Activated CD4-positive, CD25-positive, alpha-beta regulatory T cell treated with anti-CD3 and anti-CD28 coated beads, Interleukin-2, amount 50 U/mL, for 24 hours (primary cell): ENCODE results near the gene DYRK1A.
"Not testable (repeated sequence)": the region's sequence is repeated elsewhere in the genome, so short reads cannot be mapped to it uniquely, and the experiment has no call there.

Source experiments
- ATAC-seq, 2 donors: fragments of 150-1000 bp; cut with Tn5 transposase; one replicate each; pipeline ENCODE4 v1.10.0; 2021; ENCODE audit warnings: mild to moderate bottlenecking in 1 of 2, moderate library complexity in 1 of 2

The DYRK1A gene

DNA sequence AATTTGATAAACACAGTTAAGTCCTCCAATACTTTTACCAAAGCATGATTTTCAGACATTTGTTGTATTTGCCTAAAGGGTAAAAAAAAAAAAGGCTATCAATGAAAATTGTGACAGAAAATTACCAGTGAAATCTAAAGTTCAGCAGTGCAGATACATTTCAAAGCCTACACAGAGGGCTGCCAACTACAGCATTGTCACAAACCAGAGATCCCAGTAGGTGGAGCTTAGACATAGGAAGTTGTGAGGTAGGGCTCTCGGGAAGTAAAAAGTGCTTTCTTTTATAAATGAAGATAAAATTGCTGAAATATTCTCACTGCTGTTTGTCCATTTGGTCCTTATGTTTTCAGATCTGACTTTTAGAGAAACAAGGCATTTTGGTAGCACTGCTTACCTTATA lies 123.0 kb downstream of the DYRK1A start:
- ATAC-seq, result no peak

DNA sequence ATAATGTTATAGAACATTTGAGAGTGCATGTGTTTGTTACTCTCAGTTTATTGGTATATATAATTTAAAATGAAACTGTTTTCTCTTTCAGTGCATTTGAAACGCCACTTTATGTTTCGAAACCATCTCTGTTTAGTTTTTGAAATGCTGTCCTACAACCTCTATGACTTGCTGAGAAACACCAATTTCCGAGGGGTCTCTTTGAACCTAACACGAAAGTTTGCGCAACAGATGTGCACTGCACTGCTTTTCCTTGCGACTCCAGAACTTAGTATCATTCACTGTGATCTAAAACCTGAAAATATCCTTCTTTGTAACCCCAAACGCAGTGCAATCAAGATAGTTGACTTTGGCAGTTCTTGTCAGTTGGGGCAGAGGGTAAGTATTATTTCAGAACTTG lies 123.5 kb downstream of the DYRK1A start:
- ATAC-seq, result no peak

DNA sequence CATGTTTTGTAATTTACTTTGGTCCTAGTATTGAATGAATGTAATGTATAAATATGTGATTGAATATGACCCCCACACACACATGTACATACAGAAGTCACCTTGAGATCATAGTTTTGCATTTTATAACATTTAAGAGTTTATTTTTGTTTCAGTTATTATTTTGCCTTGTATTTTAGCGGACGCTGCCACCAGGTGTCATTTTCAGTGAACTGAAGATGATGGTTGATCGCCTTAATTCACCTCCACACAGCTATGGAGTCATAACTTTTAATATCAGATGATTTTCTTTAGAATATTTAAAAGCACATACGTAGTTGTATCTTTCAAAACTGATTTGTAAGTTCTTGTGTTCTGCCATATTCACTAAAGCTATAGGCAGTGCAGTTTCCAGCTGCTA lies 130.4 kb downstream of the DYRK1A start:
- ATAC-seq, result no peak

- no peak for ATAC-seq
These were observed 132.1 kb downstream of the DYRK1A start for GRCh38 chr21:37498664-37499063.

GRCh38 chr21:37502947-37503346 lies 136.4 kb downstream of the DYRK1A start:
- ATAC-seq, result no peak

- peak; percentile 83 to 93 for ATAC-seq
These were observed 137.4 kb downstream of the DYRK1A start for GRCh38 chr21:37503848-37504467.

DNA sequence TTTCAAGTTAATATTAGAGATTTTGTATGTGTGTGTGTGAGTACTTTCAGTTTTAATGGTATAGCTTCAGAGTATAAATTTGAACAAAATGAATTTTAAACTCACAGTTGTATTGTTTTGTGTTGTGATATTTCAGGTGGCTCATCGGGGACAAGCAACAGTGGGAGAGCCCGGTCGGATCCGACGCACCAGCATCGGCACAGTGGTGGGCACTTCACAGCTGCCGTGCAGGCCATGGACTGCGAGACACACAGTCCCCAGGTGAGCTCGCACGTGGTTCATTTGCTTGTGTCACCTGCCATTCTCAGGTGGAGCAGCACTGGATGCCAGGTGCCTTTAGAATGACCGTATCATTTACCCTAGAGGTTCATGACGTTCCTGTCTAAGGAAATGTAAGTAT lies 139.4 kb downstream of the DYRK1A start:
- no peak for ATAC-seq

GRCh38 chr21:37507716-37508115 lies 141.1 kb downstream of the DYRK1A start:
- no peak for ATAC-seq

GRCh38 chr21:37508341-37508740 lies 141.8 kb downstream of the DYRK1A start:
- ATAC-seq, result no peak

GRCh38 chr21:37509802-37510393 lies 143.3 kb downstream of the DYRK1A start:
- peak; percentile 69 to 70 for ATAC-seq

GRCh38 chr21:37511848-37512247 lies 145.3 kb downstream of the DYRK1A start:
- no peak for ATAC-seq

DNA sequence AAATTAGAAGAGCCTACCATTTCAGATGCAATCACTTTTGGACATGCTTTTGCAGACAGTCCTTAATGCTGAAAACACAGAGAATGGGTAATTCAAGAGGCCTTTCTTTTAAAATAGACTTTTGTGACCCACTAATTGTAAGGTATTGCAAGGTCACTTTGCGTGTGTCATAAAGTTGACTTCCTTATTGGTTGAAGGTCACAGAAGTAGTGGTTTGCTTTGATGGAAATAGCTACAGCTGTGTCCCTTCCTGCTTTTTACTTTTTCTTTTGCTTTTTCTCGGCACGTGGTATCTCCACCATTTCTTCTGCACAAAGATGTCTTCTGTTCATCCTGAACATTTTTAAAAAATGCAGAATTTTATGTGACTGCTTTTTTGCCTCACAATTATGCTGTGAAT lies 146.8 kb downstream of the DYRK1A start:
- no peak for ATAC-seq

DNA sequence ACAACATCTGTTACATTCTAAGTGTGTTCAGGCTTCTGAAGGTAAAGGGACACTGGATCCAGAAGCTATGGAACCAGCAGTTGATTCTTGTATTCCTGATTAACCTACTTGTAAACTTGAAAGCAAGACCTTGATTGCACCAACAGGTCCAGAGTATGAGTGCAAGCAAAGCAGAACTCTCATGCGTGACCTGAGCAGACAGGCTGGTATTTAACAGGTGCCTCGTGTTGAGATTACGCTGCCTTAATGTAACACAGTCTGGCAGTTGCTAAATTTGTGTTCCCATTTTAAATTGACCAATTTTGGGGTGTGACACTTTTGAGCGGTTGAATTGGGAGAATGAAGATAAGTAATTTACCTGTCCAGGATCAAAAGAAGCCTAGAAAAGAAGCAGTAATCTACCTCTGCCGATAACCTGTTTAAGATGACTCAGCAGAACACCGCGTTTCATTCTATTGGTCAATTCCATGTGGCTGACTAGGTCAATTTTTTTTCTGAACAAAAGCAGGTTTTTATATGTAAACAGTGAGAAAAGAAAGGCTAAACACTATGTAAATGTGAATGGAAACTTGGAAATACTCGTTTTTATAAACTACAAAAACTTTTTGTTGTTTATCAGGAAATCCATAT lies 147.6 kb downstream of the DYRK1A start:
- no peak for ATAC-seq

DNA sequence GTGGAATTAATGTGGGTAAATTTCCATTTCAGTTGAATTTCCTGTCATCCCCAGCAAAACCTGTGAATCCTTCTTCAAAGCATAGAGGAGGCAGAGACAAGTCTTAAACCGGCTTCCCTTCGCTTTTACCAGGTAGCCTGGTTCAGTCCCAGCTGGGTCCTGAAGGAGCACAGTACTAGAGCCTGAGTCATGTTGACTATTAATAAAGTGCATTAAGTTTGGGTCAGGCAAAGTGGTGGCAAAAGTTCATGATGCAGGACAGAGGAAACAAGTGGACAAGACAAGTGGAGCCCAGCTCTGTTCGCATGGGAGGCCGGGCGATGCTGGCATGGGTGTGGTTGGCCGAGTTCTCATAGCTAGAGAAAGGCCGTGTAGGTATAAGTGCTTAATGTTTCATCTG lies 150.4 kb downstream of the DYRK1A start:
- no peak for ATAC-seq

DNA sequence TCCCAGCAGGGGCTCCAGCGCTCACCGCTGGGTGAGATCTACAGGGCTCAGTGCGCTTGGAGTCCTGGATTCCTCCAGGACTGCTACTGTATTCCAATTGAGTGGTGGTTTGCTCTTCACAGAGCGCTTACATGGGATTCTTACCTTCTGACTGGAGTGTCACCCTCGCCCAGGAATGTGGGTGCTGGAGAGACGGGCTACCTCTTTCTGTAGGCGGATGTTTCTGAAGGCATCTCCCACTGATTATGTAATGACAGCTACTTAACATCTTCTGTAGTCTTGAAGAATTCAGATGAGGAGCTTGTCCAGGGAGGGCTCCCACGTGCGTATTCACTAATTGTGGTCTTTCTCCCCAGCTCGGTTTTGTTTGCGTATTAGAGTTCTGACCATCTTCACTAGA lies 154.2 kb downstream of the DYRK1A start:
- no peak for ATAC-seq

DNA sequence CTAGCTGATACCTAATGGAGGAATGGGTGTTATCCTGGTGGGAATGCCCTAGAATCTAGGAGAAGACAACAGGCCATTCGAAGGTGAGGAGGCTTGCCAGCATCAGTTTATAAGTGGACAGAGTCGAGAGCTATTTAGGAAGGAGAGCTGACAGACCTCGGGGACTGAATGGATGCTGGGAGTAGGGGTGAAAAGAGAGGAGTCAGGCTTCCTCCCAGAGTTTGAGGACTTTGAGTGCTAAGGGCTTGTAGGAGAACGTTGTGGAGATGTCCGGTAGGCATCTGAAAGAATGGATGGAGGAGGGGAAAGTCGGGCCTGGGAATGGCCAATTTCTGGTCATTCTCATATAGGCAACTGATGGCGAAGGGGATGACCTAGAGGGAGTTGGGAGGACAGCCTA lies 155.1 kb downstream of the DYRK1A start:
- no peak for ATAC-seq

DNA sequence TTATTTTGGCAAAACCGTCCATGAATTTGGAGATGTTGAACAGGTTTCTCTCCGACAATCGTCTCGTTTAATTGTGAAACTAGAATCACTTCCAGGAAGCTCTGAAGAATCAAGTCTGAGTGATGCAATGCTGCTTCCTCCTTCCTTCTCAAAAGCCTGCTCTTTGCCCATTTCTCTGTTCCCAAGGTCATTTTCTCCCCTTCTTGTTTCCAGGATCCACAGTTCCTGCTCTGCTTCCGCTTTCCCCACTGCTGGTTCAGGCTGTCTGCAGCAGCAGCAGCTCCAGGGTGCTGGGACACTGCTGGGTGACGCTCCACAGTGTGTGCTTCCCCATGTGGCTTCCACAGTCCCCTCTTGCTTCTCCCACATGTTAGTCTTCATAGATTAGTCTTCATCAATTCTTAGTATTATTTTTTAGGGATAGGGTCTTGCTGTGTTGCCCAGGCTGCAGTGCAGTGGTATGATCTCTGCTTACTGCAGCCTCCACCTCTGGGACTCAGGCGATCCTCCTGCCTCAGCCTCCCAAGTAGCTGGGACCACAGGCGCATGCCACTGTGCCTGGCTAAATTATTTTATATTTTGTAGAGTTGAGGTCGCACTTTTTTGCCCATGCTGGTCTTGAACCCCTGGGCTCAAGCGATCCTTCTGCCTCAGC lies 156.2 kb downstream of the DYRK1A start:
- ATAC-seq, result no peak

DNA sequence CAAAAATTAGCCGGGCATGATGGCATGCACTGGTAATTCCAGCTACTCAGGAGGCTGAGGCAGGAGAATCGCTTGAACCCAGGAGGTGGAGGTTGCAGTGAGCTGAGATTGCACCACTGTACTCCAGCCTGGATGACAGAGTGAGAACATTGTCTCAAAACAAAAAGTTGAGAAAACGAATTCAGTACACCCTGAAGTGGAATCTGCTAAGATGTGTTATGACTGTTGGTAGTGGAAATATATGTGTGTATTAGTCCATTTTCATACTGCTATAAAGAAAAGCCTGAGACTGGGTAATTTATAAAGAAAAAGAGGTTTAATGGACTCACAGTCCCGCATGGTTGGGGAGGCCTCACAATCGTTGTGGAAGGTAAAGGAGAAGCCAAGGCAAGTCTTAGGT lies 158.4 kb downstream of the DYRK1A start:
- ATAC-seq, result not testable (repeated sequence)

DNA sequence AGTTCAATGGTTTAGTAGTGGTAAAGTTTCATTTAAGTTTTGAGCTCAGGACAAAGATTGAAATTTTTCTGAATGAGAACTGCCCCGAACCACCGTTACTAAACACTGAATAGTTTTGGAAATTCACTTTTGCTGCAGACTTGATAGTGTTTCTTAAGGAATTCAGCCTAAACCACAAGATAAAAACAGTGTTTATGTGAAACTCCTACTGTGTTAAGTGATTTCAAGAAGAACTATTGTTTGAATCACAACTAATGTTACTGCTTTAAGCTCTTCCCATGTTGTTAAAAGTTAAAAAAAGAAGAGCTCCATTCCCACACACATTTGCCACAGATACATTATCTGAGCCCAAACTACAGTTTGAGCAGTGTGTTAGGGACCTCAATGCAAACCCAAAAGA lies 159.2 kb downstream of the DYRK1A start:
- no peak for ATAC-seq

- no peak for ATAC-seq
These were observed 160.5 kb downstream of the DYRK1A start for GRCh38 chr21:37527103-37527502.

DNA sequence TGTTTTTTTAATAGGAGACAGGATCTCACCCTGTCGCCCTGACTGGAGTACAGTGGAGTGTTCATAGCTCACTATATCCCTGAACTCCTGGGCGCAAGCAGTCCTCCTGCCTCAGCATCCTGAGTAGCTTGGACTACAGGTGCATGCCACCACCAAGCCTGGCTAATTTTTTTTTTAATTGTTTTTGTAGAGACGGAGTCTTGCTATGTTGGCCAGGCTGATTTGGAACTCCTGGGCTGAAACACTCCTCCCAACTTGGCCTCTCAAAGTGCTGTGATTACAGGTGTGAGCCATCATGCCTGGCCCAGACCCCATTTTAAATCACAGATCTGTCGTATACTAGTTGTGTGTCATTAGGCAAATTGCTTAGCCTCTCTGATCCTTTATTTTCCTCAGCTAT lies 161.1 kb downstream of the DYRK1A start:
- ATAC-seq, result no peak

GRCh38 chr21:37528150-37528937 lies 161.8 kb downstream of the DYRK1A start:
- no peak for ATAC-seq

DNA sequence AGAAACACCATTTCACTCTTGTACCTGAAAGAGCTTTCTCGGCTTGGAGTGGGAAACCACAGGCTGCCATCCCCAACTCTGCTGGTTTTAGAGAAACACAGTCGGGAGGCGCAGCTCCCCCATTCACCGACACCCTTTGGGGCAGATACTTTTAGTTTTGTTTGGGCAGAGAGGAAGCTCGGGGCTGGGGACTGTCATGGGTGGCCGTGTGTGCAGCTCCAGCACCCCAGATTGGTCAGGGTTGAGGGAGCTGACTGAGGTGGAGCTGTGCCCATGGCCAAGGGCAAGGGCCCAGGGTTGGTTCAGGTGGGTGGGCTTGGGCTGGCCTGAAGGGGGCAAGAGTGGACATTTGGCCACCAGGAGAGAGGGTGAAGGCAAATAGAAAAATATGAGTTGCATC lies 163.1 kb downstream of the DYRK1A start:
- ATAC-seq, result no peak
